H9 (cell line): ENCODE measurements around the gene LRRC17. TPM values are rescaled to one million over a fixed set of nuclear protein-coding genes. Genes with fewer than 3 reads are reported as not detected.

Source experiments
- DNase-seq: peaks from one replicate; pipeline ENCODE4 v3.0.0-alpha.2; 2017
- H2AFZ ChIP-seq: one replicate; pipeline ENCODE4 v1.6.1; 2013; ENCODE audit warnings: mild to moderate bottlenecking, low read length, control low read depth, moderate library complexity
- H2AK5ac ChIP-seq: 2 replicates; pipeline ENCODE4 v1.6.1; 2013; ENCODE audit warnings: low read length, control low read depth, mixed read lengths; ENCODE audit not compliant: insufficient read length
- H2BK120ac ChIP-seq: one replicate; pipeline ENCODE4 v1.6.1; 2013; ENCODE audit warnings: low read depth, mild to moderate bottlenecking, low read length, control low read depth, inconsistent platforms; ENCODE audit not compliant: poor library complexity, severe bottlenecking
- H2BK12ac ChIP-seq: 2 replicates; pipeline ENCODE4 v1.6.1; 2013; ENCODE audit warnings: low read length, control low read depth, mixed read lengths, low read depth; ENCODE audit not compliant: insufficient read length
- H2BK15ac ChIP-seq: 2 replicates; pipeline ENCODE4 v1.6.1; 2013; ENCODE audit warnings: low read depth, low read length, control low read depth
- H2BK20ac ChIP-seq: one replicate; pipeline ENCODE4 v1.6.1; 2013; ENCODE audit warnings: low read depth, mild to moderate bottlenecking, low read length, control low read depth, inconsistent platforms; ENCODE audit not compliant: poor library complexity, severe bottlenecking
- H2BK5ac ChIP-seq: 2 replicates; pipeline ENCODE4 v1.6.1; 2013; ENCODE audit warnings: low read length, control low read depth, mixed read lengths; ENCODE audit not compliant: insufficient read length
- H3K14ac ChIP-seq: 2 replicates; pipeline ENCODE4 v1.6.1; 2013; ENCODE audit warnings: low read length, control low read depth; ENCODE audit not compliant: insufficient read depth
- H3K18ac ChIP-seq: 2 replicates; pipeline ENCODE4 v1.6.1; 2013; ENCODE audit warnings: low read depth, mild to moderate bottlenecking, mixed read lengths, low read length, control low read depth; ENCODE audit not compliant: insufficient read length
- H3K23ac ChIP-seq: 2 replicates; pipeline ENCODE4 v1.6.1; 2013; ENCODE audit warnings: low read length, control low read depth, mixed read lengths, low read depth; ENCODE audit not compliant: insufficient read length
- H3K23me2 ChIP-seq: 2 replicates; pipeline ENCODE4 v1.6.1; 2013; ENCODE audit warnings: low read depth, mild to moderate bottlenecking, mixed read lengths, low read length, control low read depth; ENCODE audit not compliant: insufficient read length, poor library complexity, severe bottlenecking
- H3K27ac ChIP-seq: 2 replicates; pipeline ENCODE4 v1.5.1; 2013; ENCODE audit warnings: low read length, control low read depth, mixed read lengths, low read depth; ENCODE audit not compliant: insufficient read length
- H3K27me3 ChIP-seq: 2 replicates; pipeline ENCODE4 v1.6.1; 2013; ENCODE audit warnings: low read length, control low read depth, inconsistent platforms; ENCODE audit not compliant: insufficient read depth
- H3K4ac ChIP-seq: 2 replicates; pipeline ENCODE4 v1.6.1; 2013; ENCODE audit warnings: low read depth, mild to moderate bottlenecking, control low read depth, inconsistent platforms, low read length, moderate library complexity
- H3K4me1 ChIP-seq: 2 replicates; pipeline ENCODE4 v1.6.1; 2013; ENCODE audit warnings: low read length, control low read depth, inconsistent platforms; ENCODE audit not compliant: insufficient read depth
- H3K4me2 ChIP-seq: 2 replicates; pipeline ENCODE4 v1.6.1; 2013; ENCODE audit warnings: low read length, control low read depth, mixed read lengths; ENCODE audit not compliant: insufficient read length, insufficient read depth
- H3K56ac ChIP-seq: 2 replicates; pipeline ENCODE4 v1.6.1; 2013; ENCODE audit warnings: low read depth, mild to moderate bottlenecking, mixed read lengths, low read length, control low read depth; ENCODE audit not compliant: insufficient read length
- H3K79me1 ChIP-seq: 2 replicates; pipeline ENCODE4 v1.6.1; 2013; ENCODE audit warnings: low read depth, mild to moderate bottlenecking, moderate library complexity, low read length, control low read depth, inconsistent platforms; ENCODE audit not compliant: insufficient read depth, poor library complexity, severe bottlenecking
- H3K79me2 ChIP-seq: 2 replicates; pipeline ENCODE4 v1.6.1; 2013; ENCODE audit warnings: low read length, control low read depth, inconsistent platforms; ENCODE audit not compliant: insufficient read depth
- H3K9ac ChIP-seq: 2 replicates; pipeline ENCODE4 v1.6.1; 2013; ENCODE audit warnings: low read length, control low read depth, mixed read lengths; ENCODE audit not compliant: insufficient read length; ENCODE audit errors: extremely low read depth
- H3K9me3 ChIP-seq: one replicate; pipeline ENCODE4 v1.6.1; 2013; ENCODE audit warnings: low read depth, low read length, inconsistent platforms; ENCODE audit not compliant: control insufficient read depth
- H3T11ph ChIP-seq: one replicate; pipeline ENCODE4 v1.6.1; 2013; ENCODE audit warnings: mild to moderate bottlenecking, low read length, control low read depth, inconsistent platforms
- H4K20me1 ChIP-seq: one replicate; pipeline ENCODE4 v1.6.1; 2013; ENCODE audit not compliant: control insufficient read depth, insufficient read length, insufficient read depth
- H4K5ac ChIP-seq: 2 replicates; pipeline ENCODE4 v1.6.1; 2013; ENCODE audit warnings: low read depth, mild to moderate bottlenecking, mixed read lengths, low read length, control low read depth; ENCODE audit not compliant: insufficient read length
- H4K8ac ChIP-seq: replicated peaks from 2 replicates; pipeline ENCODE4 v1.6.1; 2013; ENCODE audit warnings: low read length, control low read depth, mixed read lengths, low read depth; ENCODE audit not compliant: insufficient read length
- H4K91ac ChIP-seq: 2 replicates; pipeline ENCODE4 v1.6.1; 2013; ENCODE audit warnings: low read depth, mild to moderate bottlenecking, moderate library complexity, mixed read lengths, low read length, control low read depth; ENCODE audit not compliant: insufficient read length
- H3K27ac Mint-ChIP-seq, 3 experiments: 2 replicates in 2 of 3; 3 replicates in 1 of 3; pipeline ENCODE4 v1.8.0; 2020 to 2021; ENCODE audit warnings: mixed read lengths in 3 of 3, mild to moderate bottlenecking in 1 of 3, moderate library complexity in 1 of 3
- H3K27me3 Mint-ChIP-seq: 2 replicates; pipeline ENCODE4 v1.8.0; 2021; ENCODE audit warnings: low read depth, mild to moderate bottlenecking, moderate library complexity, mixed read lengths
- H3K36me3 Mint-ChIP-seq, 3 experiments: 2 replicates in 2 of 3; 3 replicates in 1 of 3; pipeline ENCODE4 v1.8.0; 2020 to 2021; ENCODE audit warnings: low read depth in 3 of 3, mixed read lengths in 3 of 3; ENCODE audit not compliant: insufficient read depth in 1 of 3
- H3K4me1 Mint-ChIP-seq, 2 experiments: 2 replicates each; pipeline ENCODE4 v1.8.0; 2020; ENCODE audit warnings: mixed read lengths in 2 of 2
- H3K4me3 Mint-ChIP-seq, 2 experiments: 2 replicates in 1 of 2; 3 replicates in 1 of 2; pipeline ENCODE4 v1.8.0; 2020 to 2021; ENCODE audit warnings: mild to moderate bottlenecking in 2 of 2, mixed read lengths in 2 of 2, moderate library complexity in 1 of 2
- H3K9me3 Mint-ChIP-seq, 2 experiments: 2 replicates in 1 of 2; 3 replicates in 1 of 2; pipeline ENCODE4 v1.8.0; 2020; ENCODE audit warnings: mild to moderate bottlenecking in 2 of 2, mixed read lengths in 2 of 2, moderate library complexity in 1 of 2
- CTCF ChIP-seq: fragments of 200-600 bp; sonication (generic); conservative IDR thresholded peaks from 3 replicates; pipeline ENCODE4 v1.8.0; 2021; ENCODE audit warnings: antibody characterized with exemption, mild to moderate bottlenecking
- WGBS: extraction: QIAGEN DNeasy Blood & Tissue Kit; methylation state at CpG from one replicate; pipeline ENCODE4 v1.1.7; 2013; ENCODE audit warnings: missing lambda C conversion rate, low lambda C conversion rate, mixed read lengths; ENCODE audit not compliant: insufficient read length; ENCODE audit errors: extremely low coverage; 5-methylcytosine and 5-hydroxymethylcytosine counted together
- total RNA-seq: library from RNA; stranded (reverse); gene quantifications from 2 replicates; pipeline ENCODE4 v1.2.1, GENCODE V29; 2021

LRRC17 gene
- total RNA-seq, 1 experiment from 2014 or later, result 2.0 TPM

GRCh38 chr7:102990642-102991041 is 77.8 kb downstream of the LRRC17 start:
- TF ChIP-seq CTCF, result no peak
- H2BK15ac ChIP-seq, result no peak overlapping the region
- H3K4me1 ChIP-seq, result no peaks in the 10 kb centered on the region
- H3K4me2 ChIP-seq, result no peak overlapping the region
- no peak overlapping the region for H2BK5ac ChIP-seq
- no peaks in the 10 kb centered on the region for H3K79me1 ChIP-seq
- H3K18ac ChIP-seq, result no peak overlapping the region
- no peak overlapping the region for H2AFZ ChIP-seq
- no peaks in the 10 kb centered on the region for H3K36me3 Mint-ChIP-seq
- H3K9ac ChIP-seq, result no peak overlapping the region
- H2BK120ac ChIP-seq, result no peak overlapping the region
- no peak for DNase-seq
- H2BK12ac ChIP-seq, result no peak overlapping the region
- H3K27ac ChIP-seq, result no peak overlapping the region
- no peak overlapping the region for H4K91ac ChIP-seq
- H3K27ac Mint-ChIP-seq, result no peak overlapping the region
- no peak overlapping the region for H4K8ac ChIP-seq
- H3K27me3 Mint-ChIP-seq, result no peaks in the 10 kb centered on the region
- no peaks in the 10 kb centered on the region for H4K20me1 ChIP-seq
- no peaks in the 10 kb centered on the region; the same call in 1 of the 2 replicates for H3K27me3 ChIP-seq
- no peak overlapping the region for H3K4ac ChIP-seq
- H4K5ac ChIP-seq, result no peak overlapping the region
- H3K9me3 ChIP-seq, result no peaks in the 10 kb centered on the region
- WGBS, result no CpG with 5 or more reads among the region's 2 CpGs
- no peaks in the 10 kb centered on the region for H3K9me3 Mint-ChIP-seq
- H3K23ac ChIP-seq, result no peak overlapping the region
- H3K79me2 ChIP-seq, result no peaks in the 10 kb centered on the region
- H3K4me1 Mint-ChIP-seq, result no peaks in the 10 kb centered on the region
- no peak overlapping the region for H2AK5ac ChIP-seq
- H3K56ac ChIP-seq, result no peak overlapping the region
- no peaks in the 10 kb centered on the region for H3K23me2 ChIP-seq
- H3K4me3 Mint-ChIP-seq, result no peak overlapping the region
- H2BK20ac ChIP-seq, result no peak overlapping the region
- H3K14ac ChIP-seq, result no peak overlapping the region
- no peak overlapping the region for H3T11ph ChIP-seq
